ENCODE results near the gene ANKRD63.

The ANKRD63 gene

DNA sequence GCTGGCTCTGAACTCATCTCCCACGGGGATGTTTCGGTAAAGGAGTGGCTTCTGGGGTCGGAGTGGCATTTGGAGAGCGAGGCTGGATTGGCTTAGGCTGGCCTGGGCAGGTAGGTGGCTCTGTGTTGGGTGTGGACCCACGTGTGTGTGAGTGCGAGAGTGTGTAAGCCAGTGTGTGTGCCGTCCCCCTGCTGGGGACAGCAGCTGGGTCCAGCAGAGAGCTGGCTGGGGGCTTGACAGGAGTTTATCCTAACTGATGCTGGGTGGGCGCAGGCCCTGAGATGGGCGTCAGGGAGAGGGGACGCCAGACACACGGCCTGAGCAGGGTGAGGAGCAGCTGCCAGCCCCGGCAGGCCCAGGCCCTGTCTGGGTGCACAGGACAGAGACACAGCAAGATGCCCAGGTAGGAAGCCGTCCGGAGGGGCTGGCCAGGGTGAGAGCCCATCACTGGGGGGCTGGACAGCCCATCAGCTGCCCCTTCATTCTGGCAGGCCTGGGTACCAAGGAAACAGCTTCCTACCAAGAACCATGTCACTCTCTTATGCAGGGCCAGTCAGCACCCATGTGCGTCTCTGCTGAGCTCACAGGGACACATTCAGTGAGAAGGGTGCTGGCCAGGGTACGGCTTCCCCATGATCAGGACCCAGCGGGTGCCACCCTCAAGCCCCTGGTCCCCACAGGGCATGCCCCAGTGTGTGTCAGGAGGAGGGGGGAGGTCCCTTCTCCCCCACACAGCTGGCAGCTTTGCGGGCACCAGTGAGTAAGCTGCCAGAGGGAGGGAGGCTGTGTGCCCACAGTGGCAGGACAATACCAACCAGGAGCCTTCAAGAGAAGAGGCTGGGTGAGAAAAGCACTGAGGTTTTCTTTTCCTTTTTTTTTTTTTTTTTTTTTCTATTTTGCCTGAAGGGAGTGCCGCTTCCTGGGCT, 42.9 kb downstream of the ANKRD63 start:
- no peak for DNase-seq

DNA sequence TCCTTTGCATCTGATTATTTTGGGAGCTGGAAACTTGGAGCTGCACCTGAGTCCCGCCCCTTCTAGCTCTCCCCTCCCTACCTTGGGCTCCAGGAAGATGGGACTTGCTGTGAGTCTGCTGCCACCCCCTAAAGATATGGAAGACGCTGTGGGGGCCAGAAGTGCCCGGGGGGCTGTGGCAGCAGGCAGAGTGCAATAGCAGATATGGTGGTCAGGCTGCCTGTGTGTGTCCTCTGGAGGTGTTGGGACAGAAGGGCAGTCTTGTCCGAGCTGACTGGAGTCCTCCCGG, 43.5 kb downstream of the ANKRD63 start:
- no peak for DNase-seq

DNA sequence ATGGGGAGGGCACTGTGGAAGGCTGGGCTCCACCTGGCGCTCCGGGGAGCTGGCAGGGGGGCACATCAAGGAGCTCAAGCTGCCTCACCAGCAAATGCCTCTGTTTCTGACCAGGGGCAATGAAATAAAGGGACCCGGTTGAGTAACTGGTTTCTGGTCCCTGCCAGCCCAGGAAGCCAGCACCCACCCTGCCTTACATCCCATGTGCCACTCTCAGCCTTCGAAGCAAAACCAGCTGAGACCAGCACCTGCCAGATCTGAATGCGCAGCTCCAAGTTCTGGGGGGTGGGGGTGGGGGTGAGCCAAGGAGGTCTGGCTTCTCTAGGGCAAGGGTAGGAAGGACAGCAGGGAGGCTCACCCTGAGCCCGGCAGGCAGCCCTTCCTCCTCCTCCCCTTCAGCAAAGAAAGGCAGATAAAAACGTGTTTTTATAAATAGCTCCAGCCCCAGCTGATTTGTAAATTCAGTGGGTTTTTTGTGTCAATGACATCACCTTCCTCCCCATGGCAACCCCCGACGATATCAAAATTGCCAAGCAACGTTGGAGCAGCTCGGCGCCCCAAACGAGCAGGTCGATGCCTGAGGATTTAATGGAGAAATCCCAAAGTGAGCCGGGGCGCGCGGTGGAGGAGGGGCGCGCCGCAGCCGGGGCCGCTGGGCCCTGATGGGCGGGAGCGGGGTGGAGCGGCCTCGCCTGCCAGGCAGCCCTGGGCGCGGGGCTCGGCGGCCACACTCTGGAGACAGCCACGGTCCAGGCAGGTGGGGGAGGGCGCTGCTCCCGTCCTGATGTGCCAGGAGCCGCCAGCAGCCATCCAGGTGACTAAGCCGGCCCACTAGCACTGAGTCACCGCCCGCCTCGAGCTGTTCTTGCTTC, 44.1 kb downstream of the ANKRD63 start, which contains the start of gene PAK6:
TSS of gene PAK6 (plus strand) at position 532 of the 872 bp plus-strand sequence. CDS start 25,723 bp downstream, outside the sequence.
- DNase-seq: no peak

DNA sequence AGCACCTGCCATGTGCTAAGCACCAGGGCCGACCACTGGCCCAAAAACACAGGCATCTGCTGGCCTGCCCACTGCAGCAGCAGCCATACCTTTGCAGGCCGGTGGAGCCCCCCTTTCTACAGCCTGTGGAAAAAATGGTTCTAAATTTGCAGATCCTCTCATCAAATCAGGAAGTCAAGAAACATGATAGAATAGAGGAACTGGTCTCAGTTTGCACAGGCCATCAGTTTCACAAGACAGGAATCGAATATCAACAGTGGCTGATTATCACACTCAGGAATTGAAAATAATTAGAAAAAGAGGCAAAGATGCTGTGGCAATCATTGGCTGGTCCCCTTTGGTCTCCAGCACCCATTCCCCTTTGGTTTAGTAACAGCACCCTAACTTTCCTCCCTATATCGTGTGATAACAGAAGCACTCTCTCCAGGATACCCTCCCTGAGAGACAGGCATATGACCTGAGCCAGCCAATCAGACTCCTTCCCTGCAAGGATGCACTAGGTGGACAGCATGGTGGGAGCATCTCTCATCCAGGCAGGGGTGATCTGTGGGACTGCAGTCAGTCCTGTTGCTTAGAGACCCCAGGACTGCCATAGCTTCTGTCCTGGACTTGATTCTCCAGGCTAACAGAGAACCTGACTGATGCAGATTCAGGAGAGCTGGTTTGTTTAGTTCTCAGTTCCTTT, 47.5 kb downstream of the ANKRD63 start:
- DNase-seq: no peak

DNA sequence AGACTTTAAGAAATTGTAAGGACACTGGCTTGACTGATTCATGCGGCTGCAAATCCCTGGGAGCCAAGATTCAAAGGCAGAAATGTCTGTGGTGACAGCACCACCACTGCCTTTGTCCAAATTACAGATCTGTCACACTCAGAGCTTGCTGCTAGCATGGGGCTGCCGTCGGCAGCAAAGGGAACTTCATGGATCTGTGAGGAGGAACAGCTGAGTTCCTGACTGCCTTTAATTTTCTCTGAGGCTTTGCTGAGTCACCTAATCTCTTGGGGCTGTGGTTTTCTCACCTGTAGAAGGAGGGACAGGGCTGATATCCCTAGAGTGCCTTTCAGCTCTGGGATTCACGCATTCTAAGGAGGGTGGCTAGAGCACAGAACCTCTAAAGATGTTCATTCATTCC, 48.1 kb downstream of the ANKRD63 start:
- no peak for DNase-seq

DNA sequence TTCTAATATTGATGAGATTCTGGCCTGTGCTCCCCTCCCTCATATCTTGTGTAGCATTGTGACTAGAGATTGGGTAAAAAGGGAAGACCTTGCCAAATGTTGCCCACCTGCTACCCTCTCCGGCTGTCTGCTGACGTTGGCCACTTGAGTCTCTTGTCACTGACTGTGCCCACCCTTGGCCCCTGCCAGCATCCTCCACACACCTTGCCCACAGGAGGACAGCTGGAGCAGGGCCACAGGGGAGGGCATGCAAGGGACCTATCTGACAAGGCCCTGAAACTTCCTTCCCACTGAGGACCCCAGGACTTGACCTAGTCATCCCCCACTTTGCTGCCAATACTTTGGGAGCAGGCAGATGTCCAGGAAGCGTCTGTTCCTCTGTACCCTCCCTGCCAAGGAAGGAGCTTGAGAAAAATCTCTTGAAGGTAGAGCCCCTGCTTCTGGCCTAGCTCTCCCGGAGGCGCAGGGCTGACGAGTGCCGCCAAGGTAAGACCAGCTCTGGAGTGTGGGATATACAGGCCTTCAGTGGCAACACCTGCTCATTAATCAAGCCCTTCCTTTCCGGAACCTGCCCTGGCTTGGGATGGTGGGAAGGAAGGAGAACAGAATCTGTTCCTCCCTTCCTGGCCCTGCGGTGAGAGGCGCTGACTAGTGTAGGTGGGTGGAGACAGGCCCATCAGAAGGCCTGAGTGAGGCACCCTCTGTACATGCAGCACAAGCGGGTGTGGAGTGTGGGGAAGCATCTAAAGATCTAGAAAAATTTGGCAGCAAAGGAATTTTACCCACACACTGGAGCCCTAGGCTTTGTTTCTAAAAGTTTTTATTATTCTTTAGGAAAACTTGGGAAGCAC, 48.9 kb downstream of the ANKRD63 start:
- no peak for DNase-seq

DNA sequence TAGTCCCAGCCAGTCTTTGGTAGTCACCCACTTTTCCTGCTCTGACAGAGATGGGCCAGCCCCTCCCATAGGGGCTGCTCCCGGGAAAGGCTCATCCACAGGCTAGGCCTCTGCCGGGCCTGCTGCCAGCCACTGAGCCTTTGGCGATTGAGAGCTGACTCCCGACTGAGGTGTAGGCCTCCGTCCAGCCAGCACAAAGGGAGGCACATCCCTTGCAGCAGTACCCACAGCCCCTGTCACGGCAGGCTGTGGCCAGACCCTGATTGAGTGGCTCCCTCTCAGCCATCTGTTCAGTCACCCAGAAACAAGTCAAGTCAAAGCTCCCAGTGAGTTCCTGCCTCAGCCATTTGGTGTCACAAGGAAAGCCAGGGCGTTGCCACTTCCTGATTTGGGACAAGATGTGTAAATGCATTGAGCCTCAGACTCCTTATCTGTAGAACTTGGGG, 50.2 kb downstream of the ANKRD63 start:
- DNase-seq: no peak
